LNCAP (cell line): Measurements from ENCODE around the gene BCL2.

Source experiments
- TF ChIP-seq, protein P1 (sequence below): fragments of 450-650 bp; IDR thresholded peaks from 2 replicates; pipeline ENCODE4 v1.5.1; 2017; ENCODE audit warnings: mild to moderate bottlenecking

Gene BCL2

DNA sequence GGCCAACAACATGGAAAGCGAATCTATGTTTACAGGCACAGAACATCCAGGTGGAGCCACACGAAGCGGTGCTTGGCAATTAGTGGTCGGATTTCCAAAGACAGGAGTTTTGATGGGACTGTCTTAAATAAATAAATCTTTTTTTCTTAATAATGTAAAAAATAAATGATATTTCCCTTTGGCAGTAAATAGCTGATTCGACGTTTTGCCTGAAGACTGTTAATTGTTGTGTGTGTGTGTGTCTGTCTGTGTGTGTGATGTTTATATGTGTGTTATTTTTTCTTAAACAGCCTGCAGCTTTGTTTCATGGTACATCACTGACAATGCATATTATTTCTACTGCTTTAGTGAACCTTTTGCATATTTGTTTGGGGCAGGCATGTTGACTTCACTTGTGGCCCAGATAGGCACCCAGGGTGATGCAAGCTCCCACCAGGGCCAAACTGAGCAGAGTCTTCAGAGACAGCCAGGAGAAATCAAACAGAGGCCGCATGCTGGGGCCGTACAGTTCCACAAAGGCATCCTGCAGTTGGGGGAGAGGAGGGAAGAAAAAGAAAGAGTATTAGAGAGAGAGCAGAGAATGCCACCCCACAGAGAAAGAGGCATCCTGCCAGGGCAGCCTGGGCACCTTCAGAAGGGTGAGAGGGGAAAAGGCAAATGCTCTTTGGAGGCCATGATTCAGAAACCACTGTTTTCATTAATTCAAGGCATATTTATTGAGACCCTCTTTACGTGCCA lies 191.2 kb downstream of the BCL2 start:
- TF ChIP-seq, protein P1, sequence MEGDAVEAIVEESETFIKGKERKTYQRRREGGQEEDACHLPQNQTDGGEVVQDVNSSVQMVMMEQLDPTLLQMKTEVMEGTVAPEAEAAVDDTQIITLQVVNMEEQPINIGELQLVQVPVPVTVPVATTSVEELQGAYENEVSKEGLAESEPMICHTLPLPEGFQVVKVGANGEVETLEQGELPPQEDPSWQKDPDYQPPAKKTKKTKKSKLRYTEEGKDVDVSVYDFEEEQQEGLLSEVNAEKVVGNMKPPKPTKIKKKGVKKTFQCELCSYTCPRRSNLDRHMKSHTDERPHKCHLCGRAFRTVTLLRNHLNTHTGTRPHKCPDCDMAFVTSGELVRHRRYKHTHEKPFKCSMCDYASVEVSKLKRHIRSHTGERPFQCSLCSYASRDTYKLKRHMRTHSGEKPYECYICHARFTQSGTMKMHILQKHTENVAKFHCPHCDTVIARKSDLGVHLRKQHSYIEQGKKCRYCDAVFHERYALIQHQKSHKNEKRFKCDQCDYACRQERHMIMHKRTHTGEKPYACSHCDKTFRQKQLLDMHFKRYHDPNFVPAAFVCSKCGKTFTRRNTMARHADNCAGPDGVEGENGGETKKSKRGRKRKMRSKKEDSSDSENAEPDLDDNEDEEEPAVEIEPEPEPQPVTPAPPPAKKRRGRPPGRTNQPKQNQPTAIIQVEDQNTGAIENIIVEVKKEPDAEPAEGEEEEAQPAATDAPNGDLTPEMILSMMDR = no peak

DNA sequence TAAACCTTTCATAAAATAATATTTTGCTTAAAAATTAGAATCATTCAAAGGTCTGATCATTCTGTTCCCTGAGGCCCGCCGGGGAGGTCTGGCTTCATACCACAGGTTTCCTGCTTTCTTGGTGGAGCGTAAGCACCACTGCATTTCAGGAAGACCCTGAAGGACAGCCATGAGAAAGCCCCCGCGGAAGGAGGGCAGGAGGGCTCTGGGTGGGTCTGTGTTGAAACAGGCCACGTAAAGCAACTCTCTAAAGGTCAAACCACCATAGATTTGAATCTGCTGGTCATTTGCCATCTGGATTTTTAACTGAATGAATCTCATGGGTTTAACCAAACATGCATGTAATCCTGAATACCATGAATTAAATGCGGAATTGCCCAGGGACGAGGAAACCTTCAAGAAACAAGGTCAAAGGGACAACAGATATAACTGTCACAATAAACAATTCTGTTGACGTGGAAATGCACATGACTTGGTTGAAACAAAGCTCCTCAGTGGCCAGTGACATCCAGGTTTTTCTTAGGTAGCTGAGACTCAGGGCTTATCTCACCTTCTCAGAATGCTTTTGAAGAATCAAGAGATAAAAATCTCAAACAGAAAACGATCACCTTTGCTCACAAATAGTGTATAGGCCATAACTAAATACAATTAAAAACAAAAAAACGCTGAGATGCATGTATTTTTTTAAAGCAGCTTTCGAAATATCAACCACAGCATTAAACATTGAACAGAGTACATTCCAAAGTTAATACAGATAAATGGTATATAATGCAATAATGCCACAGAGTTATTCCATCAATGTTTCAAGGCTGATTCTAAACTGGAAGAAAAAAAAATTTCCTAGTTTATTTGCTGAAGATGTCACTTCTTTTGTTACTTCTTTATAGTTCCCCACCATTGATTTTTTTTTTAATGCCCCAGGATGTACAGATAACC lies 193.2 kb downstream of the BCL2 start:
- TF ChIP-seq, protein P1 = no peak

DNA sequence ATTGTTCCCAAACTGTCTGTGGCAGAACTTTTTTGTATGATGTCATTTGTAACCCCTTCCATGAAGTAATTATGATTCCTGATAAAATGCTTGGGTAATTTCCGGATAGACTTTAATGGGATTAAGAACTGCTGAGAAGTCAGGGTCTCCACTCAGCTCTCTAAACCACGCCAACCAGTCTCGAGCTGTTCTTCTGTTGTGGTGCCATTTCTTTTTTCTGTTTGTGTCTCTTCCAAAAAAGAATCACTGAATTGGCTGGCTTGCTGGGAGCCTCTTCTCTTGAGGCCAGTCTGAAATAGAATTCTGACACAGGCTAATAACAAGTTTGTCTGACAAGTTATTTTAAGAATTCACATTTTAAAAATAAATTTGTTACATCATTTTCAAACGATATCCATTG lies 198.9 kb downstream of the BCL2 start:
- TF ChIP-seq, protein P1 = no peak

DNA sequence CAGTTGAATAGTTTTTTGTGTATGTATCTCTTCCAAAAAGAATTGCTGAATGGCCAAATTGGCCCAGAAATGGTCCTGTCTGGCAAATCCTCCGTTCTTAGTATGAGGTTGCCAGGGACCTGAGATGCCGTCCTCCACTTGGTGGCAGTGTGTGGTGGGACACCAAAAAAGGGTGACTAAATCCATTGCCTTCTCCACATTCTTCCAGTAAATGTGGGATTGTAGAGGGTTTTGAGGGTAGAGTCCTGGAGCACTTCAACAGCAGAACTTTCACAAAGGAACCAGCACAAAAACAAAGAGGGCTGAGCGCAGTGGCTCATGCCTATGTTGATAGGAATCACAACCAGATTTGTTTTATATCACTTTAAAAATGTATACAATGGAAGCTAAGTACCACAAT lies 199.9 kb downstream of the BCL2 start:
- TF ChIP-seq, protein P1 = peak; percentile 63

DNA sequence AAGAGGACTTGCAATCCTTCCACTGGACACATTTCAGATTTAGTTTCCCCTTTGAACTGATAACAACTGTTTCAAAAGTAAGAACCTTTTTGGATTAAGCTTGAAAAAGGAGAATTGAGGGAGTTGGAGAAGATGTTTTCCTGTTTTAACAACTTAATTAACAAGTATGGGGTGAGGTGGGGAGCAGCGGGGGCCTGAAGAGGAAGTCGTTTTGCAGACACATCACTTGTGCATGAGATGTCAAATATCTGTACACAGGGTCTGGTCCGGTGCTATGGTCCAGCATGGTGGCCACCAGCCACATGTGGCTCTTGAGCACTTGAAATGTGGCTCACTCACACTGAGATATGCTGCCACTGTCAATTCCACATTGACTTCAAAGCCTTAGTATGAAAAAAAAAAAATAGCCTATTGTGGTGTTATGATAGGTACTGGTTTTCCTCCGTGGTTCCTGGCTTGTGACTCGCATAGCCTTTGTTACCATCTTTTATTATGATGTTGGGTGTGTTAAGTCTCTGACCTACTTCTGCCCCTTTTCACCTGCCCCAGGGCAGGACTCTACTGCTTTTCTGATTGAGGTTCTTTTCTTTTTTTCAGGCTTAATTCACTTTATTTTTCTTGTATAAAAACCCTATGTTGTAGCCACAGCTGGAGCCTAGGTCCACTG lies 205.5 kb downstream of the BCL2 start:
- TF ChIP-seq, protein P1 = no peak

DNA sequence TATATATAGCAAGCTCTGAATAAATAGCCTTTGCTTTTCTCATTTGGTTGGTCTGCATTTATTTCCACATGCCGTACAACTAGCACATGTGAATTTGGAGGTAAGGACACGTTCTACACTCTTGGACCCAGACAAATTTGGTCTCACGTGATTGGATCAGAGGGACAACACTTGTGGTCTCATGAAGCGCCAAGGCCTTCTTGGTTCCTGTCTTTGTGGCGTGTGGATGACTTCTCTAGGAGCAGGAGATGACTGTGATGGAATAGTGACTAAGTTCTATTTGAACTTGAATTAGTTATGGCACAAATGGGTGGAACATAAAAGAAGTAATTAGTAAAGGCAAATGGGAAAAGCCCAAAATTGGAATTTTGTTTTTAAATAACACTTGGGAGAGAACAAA lies 206.9 kb downstream of the BCL2 start:
- TF ChIP-seq, protein P1 = no peak

DNA sequence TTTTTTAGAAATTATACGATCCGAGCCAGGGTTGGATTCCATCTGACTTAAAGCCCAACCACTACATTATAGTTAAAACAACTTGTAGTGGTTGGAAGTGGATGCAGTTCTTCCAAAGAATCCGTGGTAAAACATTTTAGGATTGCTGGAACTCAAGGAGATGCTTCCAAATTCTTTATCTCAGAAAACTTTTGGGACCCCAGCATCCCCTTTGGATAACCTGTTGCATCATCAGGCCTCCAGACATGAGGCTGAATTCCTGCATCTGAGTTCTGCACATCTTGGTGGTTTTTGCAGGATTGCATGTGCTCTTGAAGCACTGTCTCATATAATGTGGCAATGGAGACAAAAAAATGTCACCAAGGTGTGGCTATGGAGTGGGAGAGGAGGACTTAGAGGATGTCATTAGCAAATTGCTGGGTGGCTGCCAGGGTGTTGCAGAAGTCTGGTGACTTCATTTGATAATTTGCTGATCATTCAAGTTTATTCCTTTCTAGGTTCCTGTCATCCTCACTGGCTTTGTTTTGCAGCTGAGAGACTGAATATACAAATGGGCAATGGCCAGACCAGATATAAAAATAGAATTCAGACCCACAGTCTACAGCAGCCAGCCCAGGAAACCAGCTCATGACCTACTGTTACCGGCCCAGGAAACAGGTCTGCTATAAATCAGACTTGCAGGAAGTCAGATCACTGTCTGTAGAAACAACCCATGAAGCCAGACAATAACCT lies 207.7 kb downstream of the BCL2 start:
- TF ChIP-seq, protein P1 = no peak
